ENCODE results near the gene IRF2BP1.

- TF ChIP-seq CTCF (IDR thresholded peaks at IDR 0.05): no peak
- no peak for TF ChIP-seq POLR2A (IDR thresholded peaks at IDR 0.05)
Observed at GRCh38 chr19:45866400-45867176, 19.4 kb downstream of the IRF2BP1 start.

All from adrenal gland (tissue), 5 donors.